Measurements from ENCODE around the gene C1QTNF5. TPM values are rescaled to one million over a fixed set of nuclear protein-coding genes. Genes with fewer than 3 reads are reported as not detected.
"Not testable (repeated sequence)": the region's sequence is repeated elsewhere in the genome, so short reads cannot be mapped to it uniquely, and the experiment has no call there.

C1QTNF5 gene, protein sequence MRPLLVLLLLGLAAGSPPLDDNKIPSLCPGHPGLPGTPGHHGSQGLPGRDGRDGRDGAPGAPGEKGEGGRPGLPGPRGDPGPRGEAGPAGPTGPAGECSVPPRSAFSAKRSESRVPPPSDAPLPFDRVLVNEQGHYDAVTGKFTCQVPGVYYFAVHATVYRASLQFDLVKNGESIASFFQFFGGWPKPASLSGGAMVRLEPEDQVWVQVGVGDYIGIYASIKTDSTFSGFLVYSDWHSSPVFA
- polyA plus RNA-seq (2013, experiment 1 of 2; ENCODE audit: insufficient read length) = 19.6 TPM
- 19.9 TPM for polyA plus RNA-seq (2013, experiment 2 of 2; ENCODE audit: insufficient read length)

DNA sequence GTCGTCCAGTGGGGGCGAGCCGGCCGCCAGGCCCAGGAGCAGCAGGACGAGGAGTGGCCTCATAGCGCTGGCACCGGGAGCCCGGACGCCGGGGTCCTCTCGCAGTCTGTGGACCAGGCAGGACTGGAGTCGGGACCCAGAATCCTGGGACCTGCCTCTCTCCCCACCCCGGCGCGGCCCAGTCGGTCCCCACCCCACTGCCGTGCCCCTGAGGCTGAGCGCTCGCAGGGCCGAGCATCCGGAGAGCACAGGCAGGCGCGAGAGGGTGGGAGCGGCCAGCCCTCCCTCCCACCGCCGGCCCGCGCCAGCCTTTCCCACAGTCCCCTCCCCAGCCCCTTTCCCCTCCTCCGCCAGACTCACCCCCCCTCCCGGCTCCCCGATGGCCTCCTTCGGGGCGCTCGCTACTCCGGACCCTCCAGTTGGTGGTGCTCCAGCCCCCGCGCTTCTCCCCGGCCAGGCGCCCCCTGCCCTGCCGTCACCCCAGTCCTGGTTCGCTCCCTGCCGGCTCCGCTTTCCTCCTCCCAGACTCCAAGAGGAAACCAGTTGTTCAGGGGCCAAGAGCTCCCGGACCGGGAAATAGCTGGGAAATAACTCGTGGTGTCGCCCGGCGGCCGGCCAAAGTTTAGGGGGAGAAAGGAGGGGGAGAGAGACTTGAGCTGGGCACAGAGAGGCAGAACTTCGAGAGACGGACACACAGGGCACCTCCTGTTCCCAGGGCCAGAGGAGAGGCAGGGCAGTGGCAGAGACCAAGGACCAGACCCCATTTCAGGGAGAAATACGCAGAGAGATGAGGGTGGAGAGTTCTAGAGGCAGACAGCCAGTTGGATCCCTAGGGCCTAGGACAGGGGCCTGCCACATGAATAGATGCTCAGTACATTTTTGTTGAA lies at the start of gene C1QTNF5:
C1QTNF5 (minus strand) TSS at position 549 of the 887 bp plus-strand sequence; CDS start at position 63, 486 bp downstream.
- DNase-seq = peak; percentile 80

DNA sequence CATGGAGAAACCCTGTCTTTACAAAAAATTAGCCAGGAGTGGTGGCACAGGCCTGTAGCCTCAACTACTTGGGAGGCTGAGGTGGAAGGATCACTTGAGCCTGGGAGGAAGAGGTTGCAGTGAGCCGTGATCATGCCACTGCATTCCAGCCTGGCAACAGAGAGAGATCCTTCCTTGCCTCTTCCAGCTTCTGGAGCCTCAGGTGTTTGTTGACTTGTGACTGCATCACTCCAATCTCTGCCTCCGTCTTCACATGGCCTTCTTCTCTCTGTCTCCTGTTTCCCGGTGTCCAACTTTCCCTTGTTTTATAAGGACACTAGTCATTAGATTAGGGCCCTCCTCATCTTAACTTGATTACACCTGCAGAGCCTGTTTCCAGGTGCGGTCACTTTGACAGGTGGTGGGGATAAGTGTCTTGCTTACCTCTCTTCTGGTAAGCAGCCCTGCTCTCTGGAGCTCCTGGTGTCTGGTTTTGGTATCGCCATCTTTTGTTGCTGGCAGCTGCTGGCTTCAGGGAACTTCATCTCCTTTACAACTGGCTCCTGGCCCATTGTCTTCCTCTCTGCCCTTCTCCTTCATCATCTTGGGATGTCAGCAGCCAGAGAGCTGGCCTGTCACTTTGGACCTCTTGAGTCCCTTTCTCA lies 49.0 kb upstream of the C1QTNF5 start:
- DNase-seq = peak; percentile 5

- DNase-seq = no peak
Measured at GRCh38 chr11:119388103-119388502, 47.4 kb upstream of the C1QTNF5 start.

- DNase-seq = no peak
Measured at GRCh38 chr11:119384332-119384731, 43.6 kb upstream of the C1QTNF5 start.

DNA sequence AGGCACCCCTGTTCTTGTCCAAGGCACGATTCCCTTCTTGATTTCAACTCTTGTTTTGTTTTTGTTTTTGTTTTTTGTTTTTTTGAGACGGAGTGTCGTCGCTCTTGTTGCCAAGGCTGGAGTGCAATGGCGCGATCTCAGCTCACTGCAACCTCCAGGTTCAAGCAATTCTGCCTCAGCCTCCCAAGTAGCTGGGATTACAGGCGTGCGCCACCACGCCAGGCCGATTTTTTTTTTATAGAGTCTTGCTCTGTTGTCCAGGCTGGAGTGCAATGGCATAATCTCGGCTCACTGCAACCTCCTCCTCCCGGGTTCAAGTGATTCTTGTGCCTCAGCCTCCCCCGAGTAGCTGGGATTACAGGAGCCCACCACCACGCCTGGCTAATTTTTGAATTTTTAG lies 41.8 kb upstream of the C1QTNF5 start:
- not testable (repeated sequence) for DNase-seq

DNA sequence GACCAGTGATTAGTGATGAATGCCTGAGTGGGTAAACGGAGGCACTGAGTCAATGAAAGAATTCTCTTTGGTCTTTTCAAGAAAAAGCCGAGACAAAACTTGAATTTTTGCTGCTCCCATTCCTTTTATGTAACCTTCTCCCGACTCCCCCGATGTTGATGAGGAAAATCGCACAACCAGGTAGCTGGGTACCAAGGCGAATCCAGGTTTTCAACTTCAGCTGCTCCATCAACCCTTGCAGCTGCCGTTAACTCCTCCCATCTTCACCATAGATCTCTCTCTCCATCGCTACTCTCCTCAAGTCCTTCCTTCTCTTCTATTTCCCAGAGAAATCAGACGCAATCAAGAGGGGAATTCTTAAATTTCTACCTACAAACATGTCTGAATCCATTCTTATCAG lies 41.4 kb upstream of the C1QTNF5 start:
- DNase-seq = no peak

DNA sequence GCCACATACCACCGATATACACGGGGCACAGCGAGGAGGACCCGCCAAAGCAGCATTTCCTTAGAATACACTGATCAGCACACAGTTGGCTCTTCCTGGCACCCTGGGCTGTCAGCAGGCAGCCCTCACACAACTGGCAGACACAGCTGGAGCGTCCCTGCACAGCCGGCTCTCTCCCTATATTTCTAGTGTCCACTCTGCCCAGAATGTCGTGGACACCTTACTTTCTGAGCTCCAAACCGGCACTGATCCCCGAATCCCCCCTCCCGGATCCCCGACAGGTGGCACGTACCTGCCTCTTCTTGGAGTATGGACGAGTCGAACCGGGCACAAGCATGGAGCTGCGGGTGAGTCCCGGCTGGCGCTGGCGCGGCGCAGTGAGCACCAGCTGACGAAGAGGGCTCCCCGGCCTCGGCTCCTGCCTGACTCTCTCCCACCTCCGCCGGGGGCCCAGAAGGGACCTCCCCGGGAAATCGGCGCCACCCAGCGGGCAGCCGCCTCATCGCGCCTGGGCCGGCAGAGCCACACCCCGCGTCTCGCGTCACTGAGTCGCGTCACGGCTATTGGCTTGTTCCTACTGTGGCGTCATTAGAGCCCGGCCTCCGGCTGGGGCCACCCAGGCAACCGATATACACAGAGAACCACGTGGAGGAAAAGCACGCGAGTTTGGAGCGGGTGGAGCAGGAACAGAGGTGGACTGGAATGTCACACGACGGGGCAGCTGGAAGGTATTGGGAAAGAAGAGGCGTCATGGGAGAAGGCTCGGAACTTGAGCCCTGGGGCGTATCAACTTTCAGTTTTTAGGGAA lies 40.7 kb upstream of the C1QTNF5 start, which contains the start of gene USP2:
USP2 (minus strand) TSS at position 510 of the 808 bp plus-strand sequence. CDS start 8,210 bp downstream, outside the sequence.
- peak; percentile 95 for DNase-seq

- no peak for DNase-seq
Measured at GRCh38 chr11:119380827-119381180, 40.1 kb upstream of the C1QTNF5 start.

DNA sequence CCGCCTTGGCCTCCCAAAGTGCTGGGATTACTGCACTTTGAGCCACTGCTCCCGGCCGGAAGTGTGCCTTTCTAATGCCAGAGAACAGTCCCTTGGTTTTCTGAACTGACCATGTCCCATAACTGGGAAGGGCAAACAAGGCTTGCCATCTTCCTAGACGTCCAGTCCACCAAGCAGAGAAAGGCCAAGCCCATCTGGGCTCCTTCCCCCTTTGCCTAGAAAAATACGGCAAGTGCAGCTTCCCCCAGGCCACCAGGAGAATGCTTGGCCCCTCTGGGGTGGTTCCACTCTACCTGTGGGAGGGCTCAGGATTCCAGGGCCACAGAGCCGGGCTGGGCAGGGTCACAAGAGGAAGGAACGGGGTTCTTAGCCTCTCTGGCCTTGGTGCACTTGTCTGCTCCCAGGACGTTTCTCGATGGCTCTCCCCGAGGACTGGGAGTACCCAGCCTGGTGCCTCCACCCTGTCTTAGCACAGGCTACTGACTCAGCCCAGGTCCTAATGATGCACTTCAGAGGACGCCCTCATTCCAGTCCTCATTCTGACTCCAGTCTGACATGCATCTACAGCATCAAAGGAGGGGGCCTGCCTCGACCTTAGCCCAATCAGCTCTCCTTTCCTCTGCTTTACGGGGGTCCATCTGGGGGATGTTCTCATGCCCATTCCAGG lies 39.6 kb upstream of the C1QTNF5 start:
- DNase-seq = no peak

DNA sequence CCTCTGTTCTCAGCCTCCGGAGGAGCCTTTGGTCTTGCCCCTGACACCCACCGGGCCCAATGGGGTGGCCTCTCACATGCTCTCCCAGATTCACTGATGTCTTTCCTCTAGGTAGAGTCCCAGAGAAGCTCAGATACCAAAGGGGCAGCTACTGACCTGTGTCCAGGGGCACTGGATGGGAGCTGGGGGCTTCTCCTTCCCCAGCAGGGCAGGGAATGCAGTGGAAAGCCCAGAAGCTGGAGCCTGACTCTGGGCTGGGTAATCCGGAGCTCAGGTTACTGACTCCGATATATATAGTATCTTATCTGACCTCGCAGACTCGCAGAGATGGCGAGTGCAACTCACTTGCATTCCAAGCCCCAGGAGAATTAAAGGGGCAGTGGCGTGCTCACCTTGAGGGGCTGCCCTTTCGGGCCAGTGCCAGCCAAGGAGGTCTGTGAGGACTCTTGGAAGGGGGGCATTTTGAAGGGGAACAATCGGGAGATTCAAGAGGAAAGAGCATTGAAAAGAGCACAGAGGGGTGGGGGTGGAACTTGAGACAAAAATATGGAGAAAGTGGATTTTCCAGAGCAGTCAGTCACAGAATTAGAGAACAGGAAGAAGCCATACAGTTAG lies 38.3 kb upstream of the C1QTNF5 start:
- no peak for DNase-seq

GRCh38 chr11:119377961-119378667 lies 37.4 kb upstream of the C1QTNF5 start:
- no peak for DNase-seq

GRCh38 chr11:119377112-119377901 lies 36.6 kb upstream of the C1QTNF5 start:
- no peak for DNase-seq

- DNase-seq = no peak
Measured at GRCh38 chr11:119376197-119376847, 35.6 kb upstream of the C1QTNF5 start.

DNA sequence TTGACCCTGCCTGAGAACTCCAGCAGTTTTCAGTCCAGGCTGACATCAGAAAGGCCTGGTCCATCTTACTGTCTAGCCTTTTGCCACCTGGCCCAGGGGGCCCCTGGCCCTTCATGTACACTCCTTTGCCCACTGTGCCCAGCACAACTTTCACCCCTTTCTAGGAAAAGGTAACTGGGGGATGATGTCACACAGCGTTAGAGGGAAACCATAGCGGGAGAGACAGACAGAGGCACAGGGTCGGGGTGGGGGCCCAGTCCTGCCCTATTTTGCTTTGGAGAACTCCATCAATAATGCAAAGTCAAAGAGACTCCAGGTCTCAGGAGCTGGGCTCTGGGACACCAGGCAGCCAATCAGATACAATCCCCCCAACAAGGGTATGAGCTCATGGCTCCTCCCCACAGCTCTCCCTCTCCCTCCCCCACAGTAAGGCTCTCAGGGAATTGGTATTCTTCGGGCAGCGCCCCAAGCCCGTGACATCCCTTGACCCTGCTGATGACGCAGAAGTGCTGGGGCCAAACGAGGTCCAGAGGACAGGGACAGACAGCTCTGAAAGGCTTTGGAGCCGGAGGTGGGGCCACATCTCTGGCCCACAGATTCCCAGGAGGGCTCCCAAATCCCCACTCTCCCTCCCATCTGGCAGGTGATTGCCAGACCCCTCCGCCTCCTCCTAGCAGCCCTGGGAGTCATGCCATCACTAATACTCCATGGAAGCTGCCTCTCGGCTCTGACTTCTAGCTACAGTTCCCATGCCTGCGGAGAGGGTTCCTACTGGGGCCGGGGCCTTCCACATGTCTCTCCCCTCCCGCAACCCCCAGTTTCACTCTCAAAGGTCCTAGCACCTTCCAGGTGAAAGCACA lies 34.9 kb upstream of the C1QTNF5 start:
- DNase-seq = peak; percentile 52

- no peak for DNase-seq
Measured at GRCh38 chr11:119374632-119375336, 34.1 kb upstream of the C1QTNF5 start.

- DNase-seq = peak; percentile 75
Measured at GRCh38 chr11:119373921-119374631, 33.4 kb upstream of the C1QTNF5 start.
